GM12874 (cell line): ENCODE results near the gene IYD.

Source experiments
- CTCF ChIP-seq: IDR thresholded peaks from 2 replicates; pipeline ENCODE4 v1.5.1; 2011; ENCODE audit warnings: low read depth, mild to moderate bottlenecking, control low read depth, low read length, moderate library complexity; ENCODE audit not compliant: insufficient read depth

Gene IYD

GRCh38 chr6:150368762-150369161 is at the start of gene IYD:
IYD (plus strand) TSS chr6:150369012; CDS start chr6:150369032, 20 bp downstream.
- TF ChIP-seq CTCF, result no peak

GRCh38 chr6:150319924-150320323 is 48.9 kb upstream of the IYD start:
- no peak for TF ChIP-seq CTCF

GRCh38 chr6:150320442-150320841 is 48.4 kb upstream of the IYD start:
- no peak for TF ChIP-seq CTCF

GRCh38 chr6:150322466-150322871 is 46.3 kb upstream of the IYD start:
- no peak for TF ChIP-seq CTCF

- no peak for TF ChIP-seq CTCF
Observed at GRCh38 chr6:150323205-150323604, 45.6 kb upstream of the IYD start.

GRCh38 chr6:150324044-150324443 is 44.8 kb upstream of the IYD start:
- TF ChIP-seq CTCF, result no peak

- TF ChIP-seq CTCF, result no peak
Observed at GRCh38 chr6:150325066-150325772, 43.6 kb upstream of the IYD start.
